ENCODE measurements around the gene METAP1. TPM values are rescaled to one million over a fixed set of nuclear protein-coding genes. Genes with fewer than 3 reads are reported as not detected.

The METAP1 gene
- total and polyA plus RNA-seq, 4 donors, result 9.5 to 16.9 (median 13.4) TPM

- Histone ChIP-seq H3K27ac (ENCODE audit: low read depth in 1 of 2, low read length in 2 of 2) (no peak overlapping the region), H3K4me3 (ENCODE audit: low read depth in 1 of 3, low read length in 3 of 3) (no peak overlapping the region), H3K9me3 (ENCODE audit: control insufficient read depth in 4 of 4, low read length in 3 of 4) (no peaks in the 10 kb centered on the region), H3K27me3 (ENCODE audit: control insufficient read depth in 4 of 4, insufficient read depth in 4 of 4, low read length in 3 of 4) (no peaks in the 10 kb centered on the region), H3K36me3 (ENCODE audit: control insufficient read depth in 4 of 4, insufficient read depth in 3 of 4, low read depth in 1 of 4, low read length in 3 of 4) (peaks cover 3 to 16% (median 15%) of the 10 kb centered on the region in 4 donors), H3K9ac (ENCODE audit: low read depth in 1 of 2, low read length in 2 of 2) (no peak overlapping the region), H3K4me1 (ENCODE audit: control insufficient read depth in 4 of 4, insufficient read depth in 4 of 4, low read length in 3 of 4) (peaks cover 0 to 12% (median 4%) of the 10 kb centered on the region in 4 donors)
- 38% methylated on average over 1 of the region's 1 CpG for WGBS
- DNase-seq (ENCODE audit: low spot score), result no peak
- TF ChIP-seq REST (IDR thresholded peaks at IDR 0.05) (no peak), HNF4A (conservative IDR thresholded peaks at IDR 0.05) (peak; percentile 73 to 83), YY1 (IDR thresholded peaks at IDR 0.05) (no peak), JUND (IDR thresholded peaks at IDR 0.05) (no peak), FOXA2 (IDR thresholded peaks at IDR 0.05) (no peak), GABPA (IDR thresholded peaks at IDR 0.05 in 1 of 2, conservative IDR thresholded peaks at IDR 0.05 in 1 of 2) (no peak), RXRA (IDR thresholded peaks at IDR 0.05) (no peak), RAD21 (IDR thresholded peaks at IDR 0.05) (peak in 1 of 2 donors; percentile 4), MAX (IDR thresholded peaks at IDR 0.05) (no peak), EGR1 (IDR thresholded peaks at IDR 0.05; ENCODE audit: low read depth in 2 of 2) (no peak), CTCF (IDR thresholded peaks at IDR 0.05; ENCODE audit: low read depth, low read length, missing input control) (no peak), ZBTB33 (IDR thresholded peaks at IDR 0.05) (no peak), SP1 (IDR thresholded peaks at IDR 0.05) (peak; percentile 44), HNF4G (IDR thresholded peaks at IDR 0.05) (no peak), NR2F2 (IDR thresholded peaks at IDR 0.05) (no peak), FOXA1 (IDR thresholded peaks at IDR 0.05) (no peak), ATF3 (IDR thresholded peaks at IDR 0.05) (no peak), TAF1 (conservative IDR thresholded peaks at IDR 0.05) (no peak)
Observed at GRCh38 chr4:99067617-99068016, 72.1 kb downstream of the METAP1 start.

All from liver (tissue), 9 donors.